SKM-1 (cell line): Measurements from ENCODE around the gene MEIS2.
"Not testable (repeated sequence)": the region's sequence is repeated elsewhere in the genome, so short reads cannot be mapped to it uniquely, and the experiment has no call there.

Experiments used
- DNase-seq: peaks from one replicate; lab custom pipeline; 2025; ENCODE audit not compliant: unreplicated experiment; lab: John Stamatoyannopoulos, UW

MEIS2 gene

DNA sequence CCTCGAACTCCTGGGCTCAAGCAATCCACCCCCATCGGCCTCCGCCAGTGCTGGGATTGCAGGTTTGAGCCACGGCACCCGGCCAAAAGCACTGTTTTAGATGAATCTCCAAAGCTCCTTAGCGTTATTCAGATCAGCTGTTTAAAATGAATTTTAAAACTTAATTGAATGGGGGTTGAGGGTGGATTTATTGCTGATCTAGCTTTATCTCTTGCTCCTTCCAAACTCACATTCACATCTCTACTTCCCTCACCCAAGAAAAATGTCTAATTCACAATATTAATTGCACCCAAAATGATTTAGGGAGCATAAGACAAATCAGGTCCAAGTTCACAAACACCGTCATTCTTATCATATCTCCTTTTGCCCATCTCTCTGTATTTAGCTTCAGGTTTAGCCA is 89.8 kb downstream of the MEIS2 start:
- DNase-seq = no peak

DNA sequence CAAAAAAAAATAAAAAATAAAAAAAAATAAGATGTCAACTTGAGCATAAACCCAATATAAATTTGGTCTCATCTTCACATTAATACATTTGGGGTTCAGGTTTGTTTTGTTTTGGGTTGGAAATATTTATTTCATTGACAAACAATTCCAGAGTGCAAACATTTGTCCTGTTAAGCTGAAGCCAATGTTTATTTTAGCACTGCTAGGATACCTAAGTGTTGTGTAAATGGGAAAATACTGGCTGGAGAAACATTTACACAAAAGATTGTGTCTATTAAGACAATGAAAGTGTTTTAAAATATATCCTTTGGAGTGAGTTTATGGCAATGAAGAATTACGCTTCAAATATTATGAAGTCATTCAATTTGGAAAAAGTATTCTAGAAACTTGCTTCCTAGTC is 91.1 kb downstream of the MEIS2 start:
- DNase-seq = no peak

DNA sequence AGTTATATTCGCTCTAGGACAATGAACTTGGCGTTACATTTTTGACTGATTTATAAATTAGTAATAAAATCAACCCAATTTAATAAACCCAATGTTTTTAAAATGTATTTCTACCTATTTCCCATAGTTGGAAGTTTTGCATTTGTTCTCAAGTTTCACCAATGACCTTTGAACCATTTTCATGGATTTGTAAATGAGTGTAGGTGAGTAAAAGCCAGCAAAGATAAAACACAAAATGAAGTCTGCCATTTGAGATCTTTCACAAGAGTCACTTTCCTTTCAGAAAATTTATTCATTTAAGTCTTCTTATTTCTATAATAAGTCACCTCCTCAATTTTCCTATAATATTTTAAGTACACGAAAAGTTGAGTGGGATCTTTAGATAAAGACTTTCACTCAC is 92.1 kb downstream of the MEIS2 start:
- DNase-seq = no peak

DNA sequence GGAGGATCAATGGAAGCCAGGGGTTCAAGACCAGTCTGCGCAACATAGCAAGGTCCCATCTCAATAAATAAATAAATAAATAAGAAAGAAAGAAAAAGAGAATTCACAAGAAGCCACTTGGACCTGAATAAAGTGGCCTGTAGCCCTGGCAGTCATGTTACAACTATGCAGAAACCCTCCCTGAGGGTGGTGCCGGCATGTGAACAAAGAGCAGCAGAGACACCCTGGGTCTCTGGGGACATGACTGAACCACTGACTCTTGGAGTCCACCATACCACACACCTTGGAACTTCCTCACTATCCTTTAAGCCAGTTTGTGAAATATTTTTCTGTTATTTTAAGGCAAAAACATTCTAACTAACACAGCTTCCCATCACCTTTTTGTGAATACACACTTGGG is 93.0 kb downstream of the MEIS2 start:
- no peak for DNase-seq

DNA sequence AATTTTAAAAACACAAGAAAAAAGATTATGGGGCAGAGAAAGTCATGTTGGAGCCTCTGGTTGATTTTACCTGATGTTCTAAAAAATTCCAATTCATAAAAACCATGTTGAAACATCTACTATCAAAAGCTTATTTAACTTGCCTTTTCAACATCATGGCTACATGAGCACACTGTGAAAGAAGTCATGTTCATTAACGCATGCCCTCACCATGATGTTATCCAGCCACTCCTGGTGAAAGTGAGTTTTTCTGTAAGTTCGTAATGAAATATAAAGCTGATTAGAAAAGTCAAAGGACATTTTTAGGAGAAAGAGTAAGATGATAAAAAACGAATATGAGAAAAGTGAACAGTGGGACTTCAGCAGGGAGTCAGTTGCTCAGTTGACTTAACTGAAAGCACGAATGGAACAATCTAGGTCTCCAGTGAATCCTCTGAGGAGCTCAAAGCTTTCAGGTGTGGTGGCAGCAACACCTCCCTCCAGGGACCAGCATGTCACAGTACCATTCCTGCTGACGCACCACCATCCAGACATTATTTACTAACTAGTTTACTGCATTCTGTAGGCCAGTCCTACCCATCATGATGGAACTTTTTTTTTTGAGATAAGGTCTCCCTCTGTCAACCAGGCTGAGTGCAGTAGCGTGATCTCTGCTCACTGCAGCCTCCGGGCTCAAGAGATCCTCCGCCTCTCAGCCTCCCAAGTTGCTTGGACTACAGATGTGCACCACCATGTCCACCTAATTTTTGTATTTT is 95.2 kb downstream of the MEIS2 start:
- no peak for DNase-seq

DNA sequence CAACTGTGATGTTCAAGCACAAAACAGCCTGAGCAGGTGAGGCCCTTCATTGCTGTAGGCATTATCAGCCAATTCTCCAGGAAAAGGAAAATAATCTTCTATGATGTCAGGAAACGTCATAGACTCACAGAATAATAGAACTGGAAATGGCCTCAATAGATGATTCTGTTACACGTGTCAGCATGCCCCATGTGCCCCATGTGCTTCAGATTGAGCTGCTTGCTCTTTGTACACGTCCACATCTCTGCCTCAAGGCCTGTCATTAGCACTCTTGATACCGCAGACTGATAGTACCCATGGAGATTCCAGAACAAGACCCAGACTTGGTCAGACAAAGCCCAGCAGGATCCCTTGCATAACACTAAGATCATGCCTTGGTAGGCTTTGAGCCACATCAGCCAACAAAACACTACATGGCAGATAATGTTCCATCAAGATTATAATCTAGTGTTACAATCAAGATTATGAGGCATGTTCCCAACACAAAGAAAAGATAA is 95.9 kb downstream of the MEIS2 start:
- no peak for DNase-seq

DNA sequence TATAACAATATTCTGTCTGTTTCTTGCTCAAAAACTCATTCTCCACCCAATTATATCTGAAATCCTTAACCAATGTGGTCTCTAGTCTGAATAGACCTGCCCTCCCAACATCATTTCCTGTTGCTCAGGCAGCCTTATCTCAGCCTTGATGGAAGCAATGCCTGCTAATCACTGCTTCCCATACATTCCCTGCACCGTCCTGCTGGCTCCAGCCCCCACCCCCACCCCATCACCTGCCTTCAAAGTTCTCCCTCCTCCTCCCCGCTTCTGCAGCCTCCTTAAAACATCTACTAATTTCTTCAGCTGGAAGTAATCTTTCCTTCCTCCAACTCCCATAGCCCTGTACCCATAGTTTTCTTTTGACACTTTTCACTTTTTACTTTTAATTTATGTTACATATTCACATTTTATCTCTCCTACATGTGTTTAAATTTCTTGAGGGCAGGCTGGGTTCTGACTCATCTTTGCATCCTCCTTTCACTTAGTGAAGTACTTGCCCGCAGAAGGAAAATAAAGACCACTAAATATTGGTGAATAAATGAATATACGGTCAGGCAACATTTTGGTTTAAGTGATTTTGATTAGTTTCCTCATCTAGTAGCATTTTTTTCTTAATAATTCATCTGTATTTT is 98.2 kb downstream of the MEIS2 start:
- DNase-seq = no peak

DNA sequence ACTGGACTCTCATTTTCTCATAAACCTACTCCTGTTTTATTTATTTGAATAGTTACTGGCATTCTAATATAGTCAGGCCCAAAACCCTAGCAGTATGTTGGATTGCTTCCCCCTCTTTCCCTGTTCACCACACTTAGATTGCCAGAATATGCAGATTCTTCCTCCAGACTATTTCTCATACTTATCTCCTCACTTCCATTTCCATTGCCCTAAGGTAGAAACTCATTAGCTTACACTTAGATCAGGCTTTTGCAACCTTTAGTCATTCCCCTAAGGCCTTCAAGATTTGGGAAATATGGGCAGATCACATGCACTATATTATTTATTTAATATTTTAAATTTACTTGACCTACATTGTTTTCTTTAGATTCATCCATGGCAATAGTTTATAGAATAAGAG is 98.9 kb downstream of the MEIS2 start:
- no peak for DNase-seq

DNA sequence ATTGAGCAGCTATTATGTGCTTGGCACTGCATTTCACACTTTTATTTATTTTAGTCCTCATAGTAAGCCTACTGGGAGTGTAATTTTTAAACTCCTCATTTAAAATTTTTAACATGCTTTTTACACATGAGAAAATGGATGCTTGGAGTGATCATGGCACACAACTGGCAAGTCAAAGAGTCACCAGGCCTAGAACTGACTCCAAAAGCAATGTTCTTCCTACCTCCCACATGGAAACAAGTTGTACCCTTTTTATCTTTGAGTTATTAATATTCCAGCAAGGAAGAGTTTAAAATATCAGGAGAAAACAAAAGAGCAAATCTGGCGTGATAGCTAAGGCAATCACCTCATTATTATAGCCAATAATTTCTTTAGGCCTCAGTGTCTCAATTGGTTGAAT is 100.6 kb downstream of the MEIS2 start:
- no peak for DNase-seq

DNA sequence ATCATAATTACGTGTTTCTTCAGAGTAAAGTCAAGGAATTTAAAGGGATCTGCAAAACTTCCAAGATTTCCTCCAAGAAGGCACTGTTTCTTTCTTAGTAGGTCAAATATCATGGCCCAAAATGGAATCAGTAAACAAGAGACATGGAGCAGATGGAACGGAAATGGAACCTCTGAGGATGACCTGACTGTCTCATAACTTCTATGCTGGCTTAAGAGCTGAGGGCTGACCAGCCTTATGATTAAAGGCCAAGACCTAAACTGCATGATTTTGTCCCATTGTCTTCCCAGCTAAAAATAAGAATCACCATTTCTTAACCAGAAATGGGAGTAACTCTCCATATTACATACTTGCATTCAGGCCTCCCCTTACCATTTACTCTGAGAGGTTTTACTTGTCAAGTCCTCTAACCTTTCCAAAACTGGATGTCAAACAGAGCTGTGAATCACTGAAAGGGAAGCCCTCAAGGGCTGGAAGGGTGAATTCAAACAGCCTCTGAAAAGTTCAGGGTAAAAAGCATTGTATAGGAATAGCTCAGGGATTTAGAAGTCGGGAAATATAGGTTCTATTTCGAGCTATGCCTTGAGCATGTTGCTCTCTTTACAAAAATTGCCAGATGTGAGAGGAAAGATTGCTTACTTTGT is 103.7 kb downstream of the MEIS2 start:
- no peak for DNase-seq

DNA sequence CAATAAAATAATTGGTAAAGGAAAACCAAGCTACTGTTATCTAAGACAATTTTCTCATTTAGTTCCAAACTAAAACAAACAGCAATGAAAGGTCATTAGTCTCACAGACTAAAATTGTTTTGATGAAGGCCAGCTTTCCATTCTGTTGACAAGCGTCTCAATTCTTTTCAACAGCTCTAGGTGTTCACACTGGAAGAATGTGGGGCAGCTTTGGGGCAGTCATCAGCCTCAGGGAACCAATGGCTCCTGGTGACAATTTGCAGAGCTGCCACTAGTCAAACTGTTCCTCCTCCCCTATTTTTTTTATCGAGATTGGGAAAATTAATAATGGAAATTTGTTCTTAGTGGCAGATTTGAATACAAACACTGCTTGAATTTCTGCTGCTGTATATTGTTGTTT is 104.2 kb downstream of the MEIS2 start:
- no peak for DNase-seq

DNA sequence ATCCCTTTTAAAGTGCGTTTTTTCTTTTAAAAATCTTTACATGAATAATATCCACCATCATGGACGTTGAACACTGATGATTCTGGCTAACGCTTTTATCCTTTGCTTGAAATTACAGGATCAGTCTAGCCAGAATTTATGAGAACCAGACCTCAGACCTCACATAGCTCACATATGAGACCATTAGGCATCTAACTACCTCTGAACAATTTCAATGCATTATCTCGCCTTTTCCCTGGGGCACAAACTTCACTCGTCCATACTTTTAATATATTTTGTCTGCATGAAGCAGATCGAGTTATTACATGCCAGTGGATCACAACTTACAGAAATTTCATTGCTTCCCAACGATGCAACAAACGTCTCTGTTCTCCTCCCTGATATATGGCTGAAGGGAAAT is 105.6 kb downstream of the MEIS2 start:
- DNase-seq = no peak

DNA sequence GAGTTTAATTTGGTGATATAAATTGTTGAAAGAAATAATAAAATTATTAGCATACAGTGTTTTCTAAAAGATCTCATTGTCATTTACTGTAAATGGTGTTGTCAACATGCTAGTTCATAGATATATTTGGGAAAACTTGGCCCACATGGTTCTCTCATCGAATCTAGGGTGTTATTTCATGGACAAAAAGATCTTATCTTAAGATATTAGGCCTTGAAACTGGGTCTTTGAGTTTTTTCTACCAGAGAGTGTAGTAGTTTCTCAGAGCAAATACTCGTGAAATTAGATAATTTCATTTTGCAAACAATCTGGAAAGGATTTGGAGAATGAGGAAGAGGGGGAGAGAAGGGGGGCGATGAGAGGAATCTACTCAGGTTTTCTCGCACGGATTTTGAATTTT is 107.9 kb downstream of the MEIS2 start:
- DNase-seq = no peak

DNA sequence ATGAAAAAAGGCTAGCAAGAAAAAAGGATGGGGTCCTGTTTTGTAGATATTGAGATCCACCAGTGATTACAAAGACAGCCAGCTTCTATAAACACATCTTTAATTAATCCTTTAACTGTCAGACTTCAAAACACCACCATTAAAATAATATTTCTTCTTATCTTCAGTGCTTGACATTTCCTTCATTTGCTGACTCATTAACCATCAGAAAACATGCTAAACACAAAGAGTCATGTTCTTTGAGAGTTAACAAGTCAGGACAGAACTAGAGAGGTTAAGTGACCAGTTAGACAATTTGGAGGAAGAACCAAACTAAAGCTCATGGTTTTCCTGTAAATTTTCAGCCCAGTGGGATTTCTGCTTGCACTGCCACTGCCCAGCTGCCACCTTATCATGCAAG is 111.4 kb downstream of the MEIS2 start:
- no peak for DNase-seq

DNA sequence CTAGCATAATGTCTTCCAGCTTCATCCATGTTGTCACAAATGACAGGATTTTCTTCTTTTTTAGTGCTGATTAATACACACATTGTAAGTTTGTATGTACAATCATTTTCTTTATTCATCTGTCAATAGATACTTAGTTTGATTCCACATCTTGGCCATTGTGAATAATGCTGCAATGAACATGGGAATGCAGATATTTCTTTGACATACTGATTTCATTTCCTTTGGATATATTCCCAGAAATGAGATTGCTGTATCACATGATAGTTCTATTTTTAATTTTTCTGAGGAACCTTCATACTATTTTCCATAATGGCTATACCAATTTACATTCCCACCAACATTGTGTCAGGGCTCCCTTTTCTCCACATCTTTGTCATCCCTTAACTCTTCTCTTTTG is 117.9 kb downstream of the MEIS2 start:
- DNase-seq = no peak

DNA sequence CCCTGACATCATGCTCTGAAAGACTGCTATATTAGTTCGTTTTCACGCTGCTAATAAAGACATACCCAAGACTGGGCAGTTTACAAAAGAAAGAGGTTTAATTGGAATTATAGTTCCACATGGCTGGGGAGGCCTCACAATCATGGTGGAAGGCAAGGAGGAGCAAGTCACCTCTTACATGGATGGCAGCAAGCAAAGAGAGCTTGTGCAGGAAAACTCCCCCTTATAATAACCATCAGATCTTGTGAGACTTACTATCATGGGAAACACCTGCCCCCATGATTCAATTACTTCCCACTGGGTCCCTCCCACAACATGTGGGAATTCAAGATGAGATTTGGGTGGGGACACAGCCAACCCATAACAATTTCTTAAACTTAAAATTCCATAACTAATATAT is 120.1 kb downstream of the MEIS2 start:
- DNase-seq = not testable (repeated sequence)

DNA sequence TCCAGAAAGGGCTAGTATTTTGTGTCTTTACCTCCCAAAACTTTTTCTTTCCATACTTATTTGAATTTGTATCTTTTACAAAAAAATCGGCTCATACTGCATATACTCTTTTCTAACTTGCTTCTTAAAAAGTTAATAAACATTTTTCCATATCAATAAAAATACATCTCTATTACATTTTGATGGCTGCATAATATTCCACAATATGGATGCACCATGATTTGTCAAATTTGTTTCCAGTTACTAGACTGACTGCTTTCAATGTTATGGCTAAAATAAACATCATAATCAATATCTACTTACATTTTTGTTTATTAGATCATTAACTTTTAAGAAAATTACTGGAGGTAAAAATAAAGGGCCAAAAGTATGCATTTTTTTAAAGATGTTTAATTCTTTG is 121.7 kb downstream of the MEIS2 start:
- DNase-seq = no peak

DNA sequence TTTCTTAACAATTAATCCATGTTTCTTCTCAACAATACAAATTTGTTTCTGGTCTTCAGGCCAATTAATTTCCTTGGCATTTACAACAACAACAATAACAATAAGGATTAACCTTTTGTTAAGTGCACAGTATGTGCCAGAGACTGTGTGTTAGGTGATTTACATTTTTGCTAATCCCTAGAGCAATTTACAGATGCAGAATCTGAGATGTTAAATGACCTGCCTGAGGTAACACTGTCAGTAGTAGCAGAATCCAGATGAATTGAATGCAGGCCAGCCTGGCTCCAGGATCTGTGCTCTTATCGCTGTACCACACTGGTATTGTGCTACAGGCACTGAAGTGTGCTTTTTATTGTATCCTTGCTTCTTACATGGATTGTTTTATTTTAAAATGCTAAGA is 122.2 kb downstream of the MEIS2 start:
- DNase-seq = no peak

DNA sequence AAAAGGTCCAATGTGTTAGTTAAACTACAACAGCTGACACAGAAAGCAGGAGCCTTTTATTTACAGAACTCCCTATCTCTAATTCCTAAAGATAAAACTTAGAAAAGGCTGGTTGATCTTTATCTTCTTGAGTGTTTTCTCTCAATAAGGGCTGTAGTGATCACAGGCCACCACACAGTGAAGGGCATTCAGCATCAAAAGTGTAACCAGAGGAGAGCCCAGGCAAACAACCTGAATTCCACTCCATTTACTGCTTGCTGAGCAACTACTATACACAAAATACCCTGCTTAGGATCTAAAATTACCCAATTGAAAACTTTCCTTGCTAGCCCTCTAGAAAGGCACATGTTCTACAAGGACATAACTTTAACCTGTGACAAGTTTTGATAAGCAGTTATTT is 122.7 kb downstream of the MEIS2 start:
- DNase-seq = no peak

DNA sequence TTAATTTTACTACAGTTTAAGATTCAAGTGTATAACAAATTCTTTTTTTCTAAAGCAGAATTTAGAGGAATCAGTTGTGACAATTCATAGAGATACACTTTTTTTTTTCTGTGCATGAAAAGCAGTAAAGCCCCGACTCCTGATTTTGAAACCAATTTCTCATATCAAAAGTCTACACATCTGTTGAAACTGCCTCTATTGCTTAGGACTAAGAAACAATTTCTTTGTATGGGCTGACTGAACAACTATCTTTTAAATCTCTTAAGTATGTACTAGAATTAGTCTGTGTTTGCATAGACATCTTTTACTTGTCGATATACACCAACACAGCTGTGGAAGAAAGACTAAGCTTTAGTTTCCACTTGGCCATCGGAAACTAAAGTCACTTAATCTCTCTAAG is 127.6 kb downstream of the MEIS2 start:
- no peak for DNase-seq

DNA sequence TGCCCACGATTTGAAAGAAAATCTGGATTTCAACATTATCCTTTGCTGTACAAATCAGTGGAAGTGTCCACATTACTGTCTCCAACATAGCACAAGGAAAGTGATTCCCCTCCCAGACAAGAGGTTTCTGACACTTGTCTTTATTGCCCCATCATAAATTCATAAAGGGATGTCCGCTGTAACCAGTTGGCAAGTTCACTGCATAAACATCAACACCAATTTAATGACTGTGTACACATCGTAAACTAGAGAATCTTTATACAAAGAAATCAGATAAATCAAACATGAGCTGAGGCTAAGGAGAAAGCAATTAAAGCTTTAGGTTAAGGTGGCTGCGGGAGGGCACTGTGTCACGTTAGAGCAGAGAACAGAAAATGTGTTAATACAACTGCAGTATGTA is 129.8 kb downstream of the MEIS2 start:
- DNase-seq = no peak

DNA sequence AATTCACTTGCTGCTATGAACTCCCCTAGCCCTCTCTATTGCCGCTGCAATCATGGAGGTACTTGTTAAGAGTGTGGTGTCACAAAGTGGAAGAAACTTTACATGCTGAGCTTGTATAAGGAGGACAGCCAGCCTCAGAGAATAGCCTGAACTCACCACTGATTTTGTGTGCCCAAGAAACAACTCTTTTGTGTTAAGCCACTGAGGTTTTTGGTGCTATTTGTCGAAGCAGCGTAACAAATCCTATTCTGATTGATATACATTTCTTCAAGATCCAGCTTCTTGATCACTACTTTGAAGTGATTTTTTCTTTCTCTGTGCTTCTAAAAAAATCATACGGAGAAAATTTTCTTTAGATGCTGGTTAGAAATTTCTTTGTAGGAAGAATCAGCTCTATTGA is 132.4 kb downstream of the MEIS2 start:
- DNase-seq = no peak
